Common myeloid progenitor, CD34-positive (primary cell): ENCODE results near the gene C1orf105.
A peak's percentile ranks its signal among the peaks of the same experiment; 100 is the strongest.
"Not testable (repeated sequence)": the region's sequence is repeated elsewhere in the genome, so short reads cannot be mapped to it uniquely, and the experiment has no call there.

Experiments
- CTCF ChIA-PET: fragments of 350-600 bp; sonication (Branson Sonifier 250); formaldehyde crosslinking; loops from one replicate; lab custom pipeline; 2021; ENCODE audit warnings: antibody characterized with exemption; lab: Charles Lee
- POLR2A ChIA-PET: fragments of 350-600 bp; sonication (Branson Sonifier 250); formaldehyde crosslinking; loops from one replicate; lab custom pipeline; 2021; ENCODE audit warnings: antibody characterized with exemption; lab: Charles Lee
- DNase-seq, 3 donors: peaks; one replicate each; pipeline versions ENCODE4 v3.0.0 to v3.0.0-alpha.2; 2013
- H3K27ac ChIP-seq, 2 experiments: 1 replicate in 1 of 2; 2 replicates in 1 of 2; pipeline ENCODE4 v1.7.0; 2013; ENCODE audit warnings: inconsistent platforms in 2 of 2, low read length in 2 of 2, mild to moderate bottlenecking in 2 of 2, low read depth in 1 of 2, moderate library complexity in 1 of 2; ENCODE audit not compliant: severe bottlenecking in 2 of 2, insufficient read depth in 1 of 2, poor library complexity in 1 of 2
- H3K27me3 ChIP-seq, 5 experiments: replicated peaks in 2 of 5; 1 replicate in 3 of 5; 2 replicates in 2 of 5; pipeline versions ENCODE4 v1.6.1 to v1.7.0; 2013; ENCODE audit warnings: low read length in 4 of 5, mild to moderate bottlenecking in 2 of 5, moderate library complexity in 2 of 5, inconsistent platforms in 1 of 5; ENCODE audit not compliant: insufficient read depth in 5 of 5, control insufficient read depth in 4 of 5
- H3K36me3 ChIP-seq, 4 experiments: 1 replicate in 2 of 4; 2 replicates in 2 of 4; pipeline versions ENCODE4 v1.6.1 to v1.7.0; 2013; ENCODE audit warnings: low read length in 3 of 4, control low read depth in 1 of 4, mild to moderate bottlenecking in 1 of 4; ENCODE audit not compliant: control insufficient read depth in 4 of 4, insufficient read depth in 4 of 4
- H3K4me1 ChIP-seq, 4 experiments: 1 replicate in 3 of 4; 2 replicates in 1 of 4; pipeline versions ENCODE4 v1.6.1 to v1.7.1; 2013; ENCODE audit warnings: low read length in 3 of 4, mild to moderate bottlenecking in 3 of 4, control low read depth in 1 of 4, inconsistent platforms in 1 of 4, moderate library complexity in 1 of 4; ENCODE audit not compliant: control insufficient read depth in 4 of 4, insufficient read depth in 4 of 4; ENCODE audit errors: control extremely low read depth in 1 of 4
- H3K4me3 ChIP-seq, 7 experiments: 1 replicate in 4 of 7; 2 replicates in 3 of 7; pipeline versions ENCODE4 v1.5.1 to v1.7.0; 2013; ENCODE audit warnings: mild to moderate bottlenecking in 7 of 7, low read length in 6 of 7, moderate library complexity in 6 of 7, inconsistent platforms in 2 of 7, low read depth in 2 of 7, control low read depth in 1 of 7; ENCODE audit not compliant: insufficient read depth in 4 of 7, control insufficient read depth in 1 of 7; ENCODE audit errors: extremely low read depth in 1 of 7
- H3K9me3 ChIP-seq, 5 experiments: 1 replicate in 4 of 5; 2 replicates in 1 of 5; pipeline versions ENCODE4 v1.6.1 to v1.7.1; 2013; ENCODE audit warnings: low read length in 4 of 5, mild to moderate bottlenecking in 2 of 5, inconsistent platforms in 1 of 5, low read depth in 1 of 5, moderate library complexity in 1 of 5; ENCODE audit not compliant: control insufficient read depth in 4 of 5, insufficient read depth in 2 of 5; ENCODE audit errors: control extremely low read depth in 1 of 5
- WGBS: methylation state at CpG from one replicate; pipeline ENCODE4 v1.1.5; 2013; ENCODE audit not compliant: insufficient coverage; 5-methylcytosine and 5-hydroxymethylcytosine counted together

C1orf105 gene

GRCh38 chr1:172486805-172487454, 66.4 kb downstream of the C1orf105 start:
- CTCF ChIA-PET = no interaction called here
- POLR2A ChIA-PET = no interaction called here
- Histone ChIP-seq H3K27me3 (no peaks in the 10 kb centered on the region), H3K9me3 (no peaks in the 10 kb centered on the region), H3K4me1 (peaks cover 0 to 12% (median 5%) of the 10 kb centered on the region in 4 experiments), H3K27ac (no peak overlapping the region), H3K36me3 (no peaks in the 10 kb centered on the region), H3K4me3 (no peak overlapping the region)
- DNase-seq = no peak
- 33% methylated on average over 1 of the region's 3 CpGs for WGBS

- Histone ChIP-seq H3K36me3 (no peaks in the 10 kb centered on the region), H3K27ac (no peak overlapping the region), H3K27me3 (no peaks in the 10 kb centered on the region), H3K9me3 (no peaks in the 10 kb centered on the region), H3K4me3 (peak overlapping the region in 1 of 7 experiments; percentile 31), H3K4me1 (peaks cover 0 to 12% (median 5%) of the 10 kb centered on the region in 4 experiments)
- POLR2A ChIA-PET = no interaction called here
- CTCF ChIA-PET = interaction anchor here (0.7 kb wide), 1 partner anchor 833 kb away, joined by 3 read pairs; no protein-coding TSS in a partner anchor
- peak; percentile 25 to 56 (median 41) for DNase-seq
- 27% methylated on average over 3 of the region's 4 CpGs for WGBS
Measured at GRCh38 chr1:172487550-172487949, 67.1 kb downstream of the C1orf105 start.

DNA sequence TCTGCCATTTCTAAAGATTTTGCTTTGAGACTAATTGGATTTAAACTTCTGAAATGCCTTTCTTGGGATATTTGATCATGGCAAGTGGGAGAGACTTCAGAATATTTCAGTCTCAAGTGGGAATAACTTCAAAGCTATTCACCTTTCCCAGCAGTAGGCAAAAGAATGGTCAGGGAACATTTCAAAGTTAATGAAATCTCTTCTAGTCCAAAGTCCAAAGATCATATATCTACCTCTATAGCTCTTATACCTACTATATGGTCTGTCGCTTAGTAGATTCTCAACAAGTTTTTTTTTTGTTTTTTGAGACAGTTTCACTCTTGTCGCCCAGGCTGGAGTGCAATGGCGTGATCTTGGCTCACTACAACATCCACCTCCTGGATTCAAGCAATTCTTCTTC, 67.9 kb downstream of the C1orf105 start:
- POLR2A ChIA-PET = no interaction called here
- CTCF ChIA-PET = interaction anchor here (1.3 kb wide), 1 partner anchor 12 kb away, joined by 3 read pairs; no protein-coding TSS in a partner anchor
- DNase-seq = no peak
- no peaks in the 10 kb centered on the region for H3K36me3 ChIP-seq
- WGBS = 90% methylated on average over 2 of the region's 3 CpGs
- no peak overlapping the region for H3K4me3 ChIP-seq
- H3K27me3 ChIP-seq = no peaks in the 10 kb centered on the region
- no peak overlapping the region for H3K27ac ChIP-seq
- H3K9me3 ChIP-seq = no peaks in the 10 kb centered on the region
- peaks cover 0 to 12% (median 5%) of the 10 kb centered on the region in 4 experiments for H3K4me1 ChIP-seq

- POLR2A ChIA-PET = no interaction called here
- CTCF ChIA-PET = interaction anchor here (1.3 kb wide), 1 partner anchor 11 kb away, joined by 3 read pairs; no protein-coding TSS in a partner anchor
- Histone ChIP-seq H3K4me3 (no peak overlapping the region), H3K9me3 (no peaks in the 10 kb centered on the region), H3K27ac (no peak overlapping the region), H3K36me3 (no peaks in the 10 kb centered on the region), H3K27me3 (no peaks in the 10 kb centered on the region), H3K4me1 (peaks cover 0 to 12% (median 5%) of the 10 kb centered on the region in 4 experiments)
- DNase-seq = no peak
- WGBS = 90% methylated on average over 3 of the region's 3 CpGs
Measured at GRCh38 chr1:172489847-172490246, 69.4 kb downstream of the C1orf105 start.

GRCh38 chr1:172492421-172492820, 71.9 kb downstream of the C1orf105 start:
- Histone ChIP-seq H3K9me3 (no peaks in the 10 kb centered on the region), H3K27ac (no peak overlapping the region), H3K4me1 (peaks cover 0 to 6% (median 2%) of the 10 kb centered on the region in 4 experiments), H3K4me3 (no peak overlapping the region), H3K36me3 (no peaks in the 10 kb centered on the region), H3K27me3 (no peaks in the 10 kb centered on the region)
- ChIA-PET POLR2A (no interaction called here), CTCF (no interaction called here)
- WGBS = no CpG with 5 or more reads among the region's 1 CpG
- no peak for DNase-seq

DNA sequence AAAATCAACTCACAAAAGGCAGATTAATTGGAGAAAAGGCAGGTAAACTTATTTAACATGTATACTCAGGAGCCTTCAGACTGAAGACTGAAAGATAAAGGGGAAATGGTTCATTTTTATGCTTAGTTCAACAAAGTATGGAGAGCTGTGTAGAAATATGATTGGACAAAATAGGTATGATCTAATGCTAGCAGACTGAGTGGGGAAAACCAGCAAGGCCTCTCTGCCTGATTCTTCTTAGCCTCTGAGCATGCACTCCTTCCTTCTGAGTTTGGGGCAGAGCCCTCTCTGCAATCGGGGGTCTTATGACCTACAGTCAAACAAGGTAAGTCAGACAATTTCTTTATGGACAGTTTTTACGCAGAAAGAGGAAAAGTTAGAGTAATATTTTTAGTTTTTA, 73.7 kb downstream of the C1orf105 start:
- Histone ChIP-seq H3K27ac (no peak overlapping the region), H3K27me3 (no peaks in the 10 kb centered on the region), H3K4me1 (no peaks in the 10 kb centered on the region), H3K9me3 (no peaks in the 10 kb centered on the region), H3K36me3 (no peaks in the 10 kb centered on the region), H3K4me3 (no peak overlapping the region)
- POLR2A ChIA-PET = no interaction called here
- CTCF ChIA-PET = interaction anchor here (0.6 kb wide), 1 partner anchor 808 kb away, joined by 4 read pairs; no protein-coding TSS in a partner anchor
- WGBS = 100% methylated on average over 1 of the region's 2 CpGs
- no peak for DNase-seq

DNA sequence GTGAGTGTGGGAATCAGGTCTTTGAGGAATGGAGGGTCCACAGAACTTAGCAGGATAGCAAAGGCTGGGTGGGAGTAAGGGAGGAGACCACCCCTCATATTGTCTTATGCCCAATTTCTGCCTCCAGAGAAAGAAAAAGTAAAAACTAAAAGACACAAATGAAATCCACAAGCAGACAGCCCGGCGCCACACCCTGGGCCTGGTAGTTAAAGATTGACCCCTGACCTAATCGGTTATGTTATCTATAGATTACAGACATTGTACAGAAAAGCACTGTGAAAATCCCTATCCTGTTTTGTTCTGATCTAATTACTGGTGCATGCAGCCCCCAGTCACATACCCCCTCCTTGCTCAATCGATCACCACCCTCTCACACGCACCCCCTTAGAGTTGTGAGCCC, 75.6 kb downstream of the C1orf105 start:
- DNase-seq, H3K9me3 ChIP-seq, H3K27ac ChIP-seq, H3K4me3 ChIP-seq, H3K36me3 ChIP-seq, H3K27me3 ChIP-seq, POLR2A ChIA-PET, H3K4me1 ChIP-seq: not testable (repeated sequence)
- CTCF ChIA-PET = interaction anchor here (1.3 kb wide), 1 partner anchor 17 kb away, joined by 3 read pairs; no protein-coding TSS in a partner anchor
- 89% methylated on average over 1 of the region's 5 CpGs for WGBS
